Sciatic nerve (tissue), 2 donors: ENCODE measurements around the gene CPTP. TPM values are rescaled to one million over a fixed set of nuclear protein-coding genes. Genes with fewer than 3 reads are reported as not detected.

Experiments used
- ATAC-seq: fragments of 200-7000 bp; cut with Tn5 transposase; one replicate; pipeline ENCODE4 v1.9.1; 2020; ENCODE audit warnings: mild to moderate bottlenecking, moderate library complexity
- DNase-seq: peaks from one replicate; pipeline ENCODE4 v3.0.0-alpha.2; 2020; ENCODE audit warnings: low spot score
- intact Hi-C: fragments of 100-400 bp; cut with DNase I; formaldehyde crosslinking; loops from one replicate; pipeline ENCODE4 v1.14.2; 2022
- total RNA-seq: library from RNA; stranded (reverse); fragmentation: NEBNext Ultra II Directional; extraction: Animal tissue kit (Norgen Biotek cat#: 25700); gene quantifications from one replicate; pipeline ENCODE4 v1.2.1, GENCODE V29; 2021
- donor health status: DM: no; HTN: no; CAD: no.
- donor health status: DM: no; HTN: no; CAD: no.

Gene CPTP
- total RNA-seq, 1 donor from 2014 or later, result 15.7 TPM

GRCh38 chr1:1291023-1291528, 33.5 kb upstream of the CPTP start:
- ATAC-seq, result peak; percentile 12
- no peak for DNase-seq
- intact Hi-C loops, result loop anchor here (5.0 kb wide), 1 partner anchor 169 kb away; no protein-coding TSS in a partner anchor

- peak; percentile 72 for ATAC-seq
- intact Hi-C loops, result loop anchor here (5.0 kb wide), 1 partner anchor 169 kb away; no protein-coding TSS in a partner anchor
- DNase-seq, result peak; percentile 82
Observed at GRCh38 chr1:1291548-1292441, 32.8 kb upstream of the CPTP start.

GRCh38 chr1:1292442-1292779, 32.2 kb upstream of the CPTP start:
- intact Hi-C loops, result loop anchor here (5.0 kb wide), 1 partner anchor 170 kb away; no protein-coding TSS in a partner anchor
- ATAC-seq (peak; percentile 20), DNase-seq (no peak)

GRCh38 chr1:1292851-1293250, 31.8 kb upstream of the CPTP start:
- DNase-seq (no peak), ATAC-seq (no peak)
- intact Hi-C loops, result loop anchor here (5.0 kb wide), 1 partner anchor 171 kb away; no protein-coding TSS in a partner anchor

- ATAC-seq (no peak), DNase-seq (no peak)
- intact Hi-C loops, result loop anchor here (5.0 kb wide), 1 partner anchor 171 kb away; no protein-coding TSS in a partner anchor
Observed at GRCh38 chr1:1293263-1294249, 31.0 kb upstream of the CPTP start.

GRCh38 chr1:1294250-1294890, 30.2 kb upstream of the CPTP start:
- DNase-seq (no peak), ATAC-seq (no peak)
- intact Hi-C loops, result loop anchor here (5.0 kb wide), 1 partner anchor 172 kb away; no protein-coding TSS in a partner anchor

GRCh38 chr1:1295154-1295923, 29.3 kb upstream of the CPTP start:
- intact Hi-C loops, result no loop called here
- DNase-seq (no peak), ATAC-seq (no peak)

GRCh38 chr1:1296070-1297061, 28.2 kb upstream of the CPTP start:
- DNase-seq (no peak), ATAC-seq (no peak)
- intact Hi-C loops, result no loop called here

GRCh38 chr1:1297802-1298424, 26.7 kb upstream of the CPTP start:
- intact Hi-C loops, result no loop called here
- ATAC-seq, result no peak
- no peak for DNase-seq

GRCh38 chr1:1298861-1299685, 25.5 kb upstream of the CPTP start:
- DNase-seq, result no peak
- peak; percentile 4 for ATAC-seq
- intact Hi-C loops, result no loop called here

- ATAC-seq (no peak), DNase-seq (no peak)
- intact Hi-C loops, result no loop called here
Observed at GRCh38 chr1:1299686-1300351, 24.8 kb upstream of the CPTP start.

GRCh38 chr1:1300352-1300739, 24.3 kb upstream of the CPTP start:
- DNase-seq, result no peak
- no peak for ATAC-seq
- intact Hi-C loops, result no loop called here

GRCh38 chr1:1302006-1302430, 22.6 kb upstream of the CPTP start:
- DNase-seq, result no peak
- ATAC-seq, result no peak
- intact Hi-C loops, result no loop called here

- no peak for ATAC-seq
- intact Hi-C loops, result no loop called here
- no peak for DNase-seq
Observed at GRCh38 chr1:1302951-1303509, 21.6 kb upstream of the CPTP start.

GRCh38 chr1:1303736-1304135, 20.9 kb upstream of the CPTP start:
- intact Hi-C loops, result no loop called here
- DNase-seq, result no peak
- no peak for ATAC-seq
